ENCODE data around the gene KLK7. TPM values are rescaled to one million over a fixed set of nuclear protein-coding genes. Genes with fewer than 3 reads are reported as not detected.

The KLK7 gene
- total and polyA plus RNA-seq, 12 donors = 0.03 to 0.06 TPM; not detected in 10

DNA sequence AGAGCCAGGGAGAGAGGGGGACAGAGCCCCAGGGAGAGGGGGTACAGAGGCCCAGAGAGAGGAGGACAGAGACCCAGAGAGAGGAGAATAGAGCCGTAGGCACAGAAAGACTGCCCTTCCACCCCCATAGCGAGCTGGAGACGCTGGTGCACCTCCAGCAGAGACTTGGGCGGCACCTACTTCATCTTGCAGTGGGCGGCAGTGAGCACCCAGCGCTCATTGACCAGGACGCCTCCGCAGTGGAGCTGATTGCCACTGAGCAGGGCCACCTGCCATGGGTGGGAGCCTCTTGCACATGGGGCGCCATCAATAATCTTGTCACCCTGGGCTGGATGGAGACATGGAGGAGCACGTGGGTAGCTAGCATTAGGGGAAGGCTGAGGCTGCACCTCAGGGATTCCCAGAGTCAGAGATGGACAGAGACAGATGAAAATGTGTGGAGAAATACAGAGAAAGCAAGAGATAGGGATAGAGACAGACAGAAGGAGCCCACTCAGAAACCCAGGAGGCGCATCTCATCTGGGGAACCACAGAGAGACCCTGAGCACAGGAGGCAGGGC lies 2.0 kb downstream of the KLK7 start:
- intact Hi-C loops (cut with DNase I) = no loop called here

GRCh38 chr19:50980208-50980607 lies 3.5 kb downstream of the KLK7 start:
- intact Hi-C loops (cut with DNase I) = no loop called here
- Histone ChIP-seq H3K27ac (no peak overlapping the region), H3K36me3 (replicated peaks in 1 of 2) (no peaks in the 10 kb centered on the region), H3K4me1 (replicated peaks in 1 of 2) (no peaks in the 10 kb centered on the region), H3K4me3 (no peak overlapping the region), H3K27me3 (peaks cover 8% of the 10 kb centered on the region), H3K9me3 (replicated peaks in 1 of 3) (no peaks in the 10 kb centered on the region)
- TF ChIP-seq CTCF (IDR thresholded peaks at IDR 0.05) (no peak), POLR2A (IDR thresholded peaks at IDR 0.05) (no peak)
- no peak for DNase-seq
- WGBS, 4 donors = 64 to 81% (median 71%) methylated on average over 5 to 13 of the region's 13 CpGs

More for the DNA sequence above, 2.0 kb downstream of the KLK7 start:
- H3K27ac ChIP-seq = no peak overlapping the region
- no peaks in the 10 kb centered on the region for H3K9me3 ChIP-seq (replicated peaks in 1 of 3)
- no peak for DNase-seq
- H3K27me3 ChIP-seq = peaks cover 5% of the 10 kb centered on the region
- no peaks in the 10 kb centered on the region for H3K36me3 ChIP-seq (replicated peaks in 1 of 2)
- H3K4me3 ChIP-seq = no peak overlapping the region
- TF ChIP-seq POLR2A (IDR thresholded peaks at IDR 0.05) (no peak), CTCF (IDR thresholded peaks at IDR 0.05) (no peak)
- no peaks in the 10 kb centered on the region for H3K4me1 ChIP-seq (replicated peaks in 1 of 2)
- WGBS, 4 donors = 57 to 86% (median 71%) methylated on average over 11 of the region's 11 CpGs

DNA sequence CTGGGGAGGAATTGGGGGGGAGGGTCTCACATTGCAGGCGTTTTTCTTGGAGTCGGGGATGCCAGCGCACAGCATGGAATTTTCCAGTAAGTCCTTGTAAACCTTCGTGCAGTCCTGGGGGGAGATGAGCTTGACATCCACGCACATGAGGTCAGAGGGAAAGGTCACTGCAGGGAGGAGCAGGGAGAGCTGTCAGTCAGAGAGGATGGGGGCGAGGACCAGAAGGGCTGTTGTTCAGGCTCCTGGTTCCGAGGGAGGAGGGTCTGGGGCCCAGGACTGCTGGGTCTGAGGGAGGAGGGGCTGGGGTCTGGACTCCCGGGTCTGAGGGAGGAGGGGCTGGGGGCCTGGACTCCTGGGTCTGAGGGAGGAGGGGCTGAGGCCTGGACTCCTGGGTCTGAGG lies 4.0 kb downstream of the KLK7 start:
- Histone ChIP-seq H3K9me3 (replicated peaks in 1 of 3) (no peaks in the 10 kb centered on the region), H3K4me3 (no peak overlapping the region), H3K4me1 (replicated peaks in 1 of 2) (no peaks in the 10 kb centered on the region), H3K27me3 (peaks cover 8% of the 10 kb centered on the region), H3K36me3 (replicated peaks in 1 of 2) (no peaks in the 10 kb centered on the region), H3K27ac (no peak overlapping the region)
- no peak for DNase-seq
- WGBS, 4 donors = 47 to 57% (median 53%) methylated on average over 7 to 8 of the region's 8 CpGs
- intact Hi-C loops (cut with DNase I) = no loop called here
- no peak for TF ChIP-seq POLR2A (IDR thresholded peaks at IDR 0.05)

GRCh38 chr19:50978772-50979390 lies 4.8 kb downstream of the KLK7 start:
- peak in 2 of 7 donors; percentile 8 to 23 for DNase-seq
- TF ChIP-seq POLR2A (IDR thresholded peaks at IDR 0.05) (no peak), CTCF (IDR thresholded peaks at IDR 0.05) (no peak)
- intact Hi-C loops (cut with DNase I) = no loop called here
- Histone ChIP-seq H3K9me3 (replicated peaks in 1 of 3) (no peaks in the 10 kb centered on the region), H3K36me3 (replicated peaks in 1 of 2) (no peaks in the 10 kb centered on the region), H3K4me3 (no peak overlapping the region), H3K4me1 (replicated peaks in 1 of 2) (no peaks in the 10 kb centered on the region), H3K27me3 (peaks cover 8% of the 10 kb centered on the region), H3K27ac (no peak overlapping the region)
- WGBS, 4 donors = 42 to 51% (median 48%) methylated on average over 5 of the region's 5 CpGs

- TF ChIP-seq POLR2A (IDR thresholded peaks at IDR 0.05) (no peak), CTCF (IDR thresholded peaks at IDR 0.05) (no peak)
- Histone ChIP-seq H3K9me3 (replicated peaks in 1 of 3) (no peaks in the 10 kb centered on the region), H3K4me3 (no peak overlapping the region), H3K4me1 (replicated peaks in 1 of 2) (no peaks in the 10 kb centered on the region), H3K27me3 (peaks cover 8% of the 10 kb centered on the region), H3K36me3 (replicated peaks in 1 of 2) (no peaks in the 10 kb centered on the region), H3K27ac (no peak overlapping the region)
- WGBS, 4 donors = 61 to 75% (median 64%) methylated on average over 4 of the region's 4 CpGs
- intact Hi-C loops (cut with DNase I) = no loop called here
- no peak for DNase-seq
Measured at GRCh38 chr19:50977626-50978025, 6.1 kb downstream of the KLK7 start.
